DMS53 (cell line): ENCODE measurements around the gene PHYHD1.

Experiments used
- DNase-seq: peaks from one replicate; lab custom pipeline; 2025; lab: John Stamatoyannopoulos, UW

PHYHD1 gene

DNA sequence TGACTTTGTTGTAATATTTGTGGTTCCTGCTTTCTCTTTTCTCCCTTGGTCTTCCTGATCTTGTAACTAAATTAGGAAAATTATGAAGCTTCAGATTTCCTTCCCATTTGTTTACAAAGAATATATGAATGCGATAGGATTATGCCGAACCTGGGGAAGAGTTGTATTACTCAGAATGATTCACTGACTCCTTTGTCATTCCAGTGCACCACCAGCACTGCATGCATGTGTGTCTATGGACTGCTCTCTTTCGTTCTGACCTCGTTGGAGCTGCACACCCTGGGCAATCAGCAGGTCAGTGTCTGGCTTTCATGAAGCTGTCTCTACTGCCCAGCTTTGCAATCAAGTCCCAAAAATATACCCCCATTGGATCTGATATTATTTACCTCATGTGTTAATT is 52.2 kb downstream of the PHYHD1 start:
- no peak for DNase-seq

DNA sequence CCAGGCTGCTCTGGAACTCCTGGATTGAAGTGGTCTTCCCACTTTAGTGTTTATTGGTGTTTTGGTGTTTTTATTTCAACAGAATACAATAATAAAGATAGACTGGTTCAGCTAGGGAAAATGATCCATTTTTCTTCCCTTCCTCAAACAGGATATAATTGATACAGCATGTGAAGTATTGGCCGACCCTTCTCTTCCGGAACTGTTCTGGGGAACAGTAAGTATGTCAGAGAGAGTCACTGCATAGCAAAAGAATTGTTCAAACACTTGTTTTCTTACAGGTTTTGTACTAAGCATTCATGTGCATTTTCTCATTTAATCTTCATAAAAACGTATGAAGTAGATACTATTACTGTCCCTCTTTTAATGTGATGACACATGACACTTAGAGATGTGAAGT is 58.3 kb downstream of the PHYHD1 start:
- no peak for DNase-seq

DNA sequence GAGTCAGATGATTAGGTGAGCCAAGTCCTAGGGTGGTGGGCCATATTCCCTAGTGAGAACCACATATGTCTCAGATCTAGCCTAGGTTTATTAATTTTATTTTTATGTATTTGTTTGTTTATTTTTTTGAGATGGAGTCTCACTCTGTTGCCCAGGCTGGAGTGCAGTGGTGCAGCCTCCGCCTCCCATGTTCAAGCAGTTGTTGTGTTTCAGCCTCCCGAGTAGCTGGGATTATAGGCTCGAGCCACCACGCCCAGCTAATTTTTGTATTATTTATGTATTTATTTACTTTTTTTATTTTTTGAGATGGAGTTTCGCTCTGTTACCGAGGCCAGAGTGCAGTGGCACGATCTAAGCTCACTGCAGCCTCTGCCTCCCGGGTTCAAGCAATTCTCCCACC is 62.8 kb downstream of the PHYHD1 start:
- DNase-seq = no peak

DNA sequence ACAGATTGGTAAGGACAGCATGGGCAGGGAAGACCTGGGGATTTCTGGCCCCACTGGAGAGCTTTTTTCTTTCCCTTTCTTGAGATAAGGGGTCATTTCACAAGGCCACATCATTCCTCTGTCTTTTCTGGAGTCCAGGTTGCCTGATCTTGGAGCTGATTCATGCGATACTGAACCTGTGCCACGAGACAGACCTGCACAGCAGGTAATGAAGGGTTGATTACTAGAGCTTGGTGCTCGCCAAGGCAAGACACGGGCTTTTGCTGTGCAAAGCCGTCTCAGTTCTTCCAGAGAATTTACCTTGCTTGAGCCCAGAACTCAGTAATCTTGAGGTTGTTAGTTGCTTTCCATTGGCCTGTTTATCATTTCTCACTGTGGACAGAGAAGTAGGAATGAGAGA is 65.9 kb downstream of the PHYHD1 start:
- DNase-seq = no peak

DNA sequence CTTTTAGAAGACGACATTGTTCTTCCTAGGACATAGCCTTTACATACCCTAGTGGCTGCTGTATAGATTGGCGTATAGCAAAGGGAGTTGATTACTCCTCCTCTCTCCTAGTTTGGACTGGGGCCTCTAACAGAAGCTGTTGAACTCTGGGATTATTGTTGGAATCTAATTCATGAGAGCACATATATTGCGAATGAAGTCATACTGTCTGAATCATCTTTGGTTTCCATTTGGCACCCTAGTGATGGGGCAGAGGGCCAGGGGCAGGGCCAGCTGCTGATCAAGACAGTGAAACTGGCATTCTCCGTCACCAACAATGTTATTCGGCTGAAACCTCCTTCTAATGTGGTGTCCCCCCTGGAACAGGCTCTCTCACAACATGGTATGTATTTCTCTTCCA is 67.0 kb downstream of the PHYHD1 start:
- no peak for DNase-seq
